GM23248 (cell line): ENCODE data around the gene RETREG1. TPM values are rescaled to one million over a fixed set of nuclear protein-coding genes. Genes with fewer than 3 reads are reported as not detected.
"Not testable (repeated sequence)": the region's sequence is repeated elsewhere in the genome, so short reads cannot be mapped to it uniquely, and the experiment has no call there.

Source experiments
- DNase-seq: peaks from one replicate; pipeline ENCODE4 v3.0.0-alpha.2; 2015
- H2AFZ ChIP-seq: fragments of 200-600 bp; sonication (generic); 2 replicates; pipeline ENCODE4 v1.6.1; 2016; ENCODE audit warnings: antibody characterized with exemption
- H3F3A ChIP-seq: fragments of 200-600 bp; sonication (generic); 2 replicates; pipeline ENCODE4 v1.6.1; 2016; ENCODE audit warnings: mild to moderate bottlenecking, antibody characterized with exemption, mixed run types; ENCODE audit not compliant: insufficient read depth
- H3K27ac ChIP-seq: fragments of 200-600 bp; sonication (generic); 2 replicates; pipeline ENCODE4 v1.5.1; 2016; ENCODE audit warnings: mild to moderate bottlenecking
- H3K27me3 ChIP-seq: fragments of 200-600 bp; sonication (generic); replicated peaks from 2 replicates; pipeline ENCODE4 v1.6.1; 2016; ENCODE audit warnings: mild to moderate bottlenecking; ENCODE audit not compliant: insufficient read depth
- H3K36me3 ChIP-seq: fragments of 200-600 bp; sonication (generic); 2 replicates; pipeline ENCODE4 v1.6.1; 2016; ENCODE audit warnings: low read depth, mild to moderate bottlenecking
- H3K4me1 ChIP-seq: fragments of 200-600 bp; sonication (generic); 2 replicates; pipeline ENCODE4 v1.6.1; 2016; ENCODE audit warnings: mild to moderate bottlenecking; ENCODE audit not compliant: insufficient read depth
- H3K4me2 ChIP-seq: fragments of 200-600 bp; sonication (generic); one replicate; pipeline ENCODE4 v1.6.1; 2016; ENCODE audit warnings: mild to moderate bottlenecking; ENCODE audit not compliant: unreplicated experiment
- H3K4me3 ChIP-seq: fragments of 200-600 bp; sonication (generic); 2 replicates; pipeline ENCODE4 v1.5.1; 2016; ENCODE audit warnings: mild to moderate bottlenecking
- H3K79me2 ChIP-seq: fragments of 200-600 bp; sonication (generic); 2 replicates; pipeline ENCODE4 v1.6.1; 2016; ENCODE audit warnings: mild to moderate bottlenecking; ENCODE audit not compliant: insufficient read depth
- H3K9ac ChIP-seq: fragments of 200-600 bp; sonication (generic); 2 replicates; pipeline ENCODE4 v1.6.1; 2016; ENCODE audit warnings: mild to moderate bottlenecking
- H3K9me2 ChIP-seq: fragments of 200-600 bp; sonication (generic); 2 replicates; pipeline ENCODE4 v1.6.1; 2016; ENCODE audit warnings: mixed run types, mild to moderate bottlenecking, moderate library complexity; ENCODE audit not compliant: insufficient read depth
- H3K9me3 ChIP-seq: fragments of 200-600 bp; sonication (generic); one replicate; pipeline ENCODE4 v1.6.1; 2017; ENCODE audit warnings: low read depth
- H4K20me1 ChIP-seq: fragments of 200-600 bp; sonication (generic); 2 replicates; pipeline ENCODE4 v1.6.0; 2016; ENCODE audit not compliant: insufficient read depth
- EZH2 ChIP-seq: fragments of 200-600 bp; sonication (generic); IDR thresholded peaks from 2 replicates; pipeline ENCODE4 v1.6.1; 2018; ENCODE audit warnings: antibody characterized with exemption, mild to moderate bottlenecking; ENCODE audit not compliant: insufficient read depth, poor library complexity, severe bottlenecking
- EZH2phosphoT487 ChIP-seq: fragments of 200-600 bp; sonication (generic); IDR thresholded peaks from 2 replicates; pipeline ENCODE4 v1.6.1; 2018; ENCODE audit warnings: antibody characterized with exemption, moderate library complexity, mild to moderate bottlenecking, low read depth; ENCODE audit not compliant: insufficient read depth
- WGBS, 2 experiments: methylation state at CpG; one replicate each; pipeline ENCODE4 v1.1.6; 2015 to 2017; ENCODE audit warnings: low lambda C conversion rate in 2 of 2, low coverage in 1 of 2; ENCODE audit errors: missing lambda C conversion rate in 2 of 2; 5-methylcytosine and 5-hydroxymethylcytosine counted together
- in situ Hi-C: fragments of 300-500 bp; cut with MboI; formaldehyde crosslinking; loops from 2 replicates; pipeline ENCODE4 v1.15.0; 2020
- polyA plus RNA-seq: library from polyadenylated mRNA; unstranded; fragments of >200 nt; fragmentation: Nextera tagmentation; extraction: Ambion mirVana; gene quantifications from 2 replicates; pipeline ENCODE4 v1.2.1, GENCODE V29; 2016
- total RNA-seq: library from RNA; depleted of rRNA; stranded (reverse); fragments of >200 nt; shearing (Covaris generic); gene quantifications from 2 replicates; pipeline ENCODE4 v1.2.3, GENCODE V29; 2014

RETREG1 gene
- total and polyA plus RNA-seq, 2 experiments from 2014 or later = 0.22 to 1.1 TPM

- Histone ChIP-seq H4K20me1 (no peaks in the 10 kb centered on the region), H3K4me1 (no peaks in the 10 kb centered on the region), H3K4me3 (no peak overlapping the region), H3K36me3 (no peaks in the 10 kb centered on the region), H3K79me2 (no peaks in the 10 kb centered on the region), H3K9me2 (no peaks in the 10 kb centered on the region), H3K9ac (no peak overlapping the region), H3K9me3 (no peaks in the 10 kb centered on the region), H3K4me2 (no peak overlapping the region), H3K27me3 (peaks cover 38% of the 10 kb centered on the region), H3K27ac (no peak overlapping the region), H2AFZ (no peak overlapping the region), H3F3A (no peaks in the 10 kb centered on the region)
- in situ Hi-C loops = no loop called here
- TF ChIP-seq EZH2phosphoT487 (no peak), EZH2 (no peak)
- 91 to 92% methylated on average over 2 of the region's 2 CpGs for WGBS, 2 experiments
- DNase-seq = no peak
Measured at GRCh38 chr5:16612007-16612406, 4.8 kb downstream of the RETREG1 start.

- H3K9me2 ChIP-seq, H2AFZ ChIP-seq, H3K4me2 ChIP-seq, H3K27ac ChIP-seq, H3K9me3 ChIP-seq, in situ Hi-C loops, H3K79me2 ChIP-seq, DNase-seq, H4K20me1 ChIP-seq, H3K36me3 ChIP-seq, H3K4me3 ChIP-seq, H3K4me1 ChIP-seq, H3F3A ChIP-seq, H3K9ac ChIP-seq: not testable (repeated sequence)
- WGBS, 2 experiments = 43 to 51% methylated on average over 2 of the region's 2 CpGs
- H3K27me3 ChIP-seq = peaks cover 32% of the 10 kb centered on the region
Measured at GRCh38 chr5:16610896-16611295, 5.9 kb downstream of the RETREG1 start.

- H3K9ac ChIP-seq = no peak overlapping the region
- TF ChIP-seq EZH2phosphoT487 = no peak
- TF ChIP-seq EZH2 = no peak
- H3K27me3 ChIP-seq = peaks cover 25% of the 10 kb centered on the region; the same call in 1 of the 2 replicates
- H3K9me3 ChIP-seq = no peaks in the 10 kb centered on the region
- no peaks in the 10 kb centered on the region for H3K4me1 ChIP-seq
- in situ Hi-C loops = no loop called here
- H3K79me2 ChIP-seq = no peaks in the 10 kb centered on the region
- no peaks in the 10 kb centered on the region for H4K20me1 ChIP-seq
- WGBS, 2 experiments = 66 to 71% methylated on average over 9 of the region's 9 CpGs
- no peak for DNase-seq
- H3F3A ChIP-seq = no peaks in the 10 kb centered on the region
- H3K4me2 ChIP-seq = no peak overlapping the region
- no peak overlapping the region for H2AFZ ChIP-seq
- H3K27ac ChIP-seq = no peak overlapping the region
- no peaks in the 10 kb centered on the region for H3K36me3 ChIP-seq
- H3K9me2 ChIP-seq = no peaks in the 10 kb centered on the region
- no peak overlapping the region for H3K4me3 ChIP-seq
Measured at GRCh38 chr5:16609412-16609811, 7.4 kb downstream of the RETREG1 start.

GRCh38 chr5:16606628-16607027, 10.2 kb downstream of the RETREG1 start:
- no peak for DNase-seq
- Histone ChIP-seq H3K4me3 (no peak overlapping the region), H3K9me3 (no peaks in the 10 kb centered on the region), H3K27ac (no peak overlapping the region), H3K27me3 (peaks cover 9% of the 10 kb centered on the region), H3K79me2 (no peaks in the 10 kb centered on the region), H2AFZ (no peak overlapping the region), H3K9me2 (no peaks in the 10 kb centered on the region), H3K4me2 (no peak overlapping the region), H4K20me1 (no peaks in the 10 kb centered on the region), H3F3A (no peaks in the 10 kb centered on the region), H3K9ac (no peak overlapping the region), H3K36me3 (no peaks in the 10 kb centered on the region), H3K4me1 (no peaks in the 10 kb centered on the region)
- TF ChIP-seq EZH2 (no peak), EZH2phosphoT487 (no peak)
- 60 to 68% methylated on average over 1 of the region's 1 CpG for WGBS, 2 experiments
- in situ Hi-C loops = no loop called here

GRCh38 chr5:16603701-16604100, 13.1 kb downstream of the RETREG1 start:
- in situ Hi-C loops = no loop called here
- no peaks in the 10 kb centered on the region for H3K79me2 ChIP-seq
- TF ChIP-seq EZH2 (no peak), EZH2phosphoT487 (no peak)
- H3K4me1 ChIP-seq = 0 out of 2 replicates have a peak, but pooled peaks cover 5% of the 10 kb centered on the region
- no peak overlapping the region for H2AFZ ChIP-seq
- H3K36me3 ChIP-seq = no peaks in the 10 kb centered on the region
- no peak overlapping the region for H3K27ac ChIP-seq
- no peaks in the 10 kb centered on the region for H4K20me1 ChIP-seq
- H3K4me2 ChIP-seq = no peak overlapping the region
- no peak overlapping the region for H3K4me3 ChIP-seq
- H3K9me3 ChIP-seq = no peaks in the 10 kb centered on the region
- no peak for DNase-seq
- H3F3A ChIP-seq = no peaks in the 10 kb centered on the region
- H3K9me2 ChIP-seq = no peaks in the 10 kb centered on the region
- H3K27me3 ChIP-seq = peaks cover 9% of the 10 kb centered on the region
- no peak overlapping the region for H3K9ac ChIP-seq
- 81 to 90% methylated on average over 3 to 6 of the region's 6 CpGs for WGBS, 2 experiments
